KG1 (cell line): ENCODE data around the gene KRTAP13-1.

Experiments
- DNase-seq: peaks from one replicate; lab custom pipeline; 2025; lab: John Stamatoyannopoulos, UW

KRTAP13-1 gene, protein sequence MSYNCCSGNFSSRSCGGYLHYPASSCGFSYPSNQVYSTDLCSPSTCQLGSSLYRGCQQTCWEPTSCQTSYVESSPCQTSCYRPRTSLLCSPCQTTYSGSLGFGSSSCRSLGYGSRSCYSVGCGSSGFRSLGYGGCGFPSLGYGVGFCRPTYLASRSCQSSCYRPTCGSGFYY

DNA sequence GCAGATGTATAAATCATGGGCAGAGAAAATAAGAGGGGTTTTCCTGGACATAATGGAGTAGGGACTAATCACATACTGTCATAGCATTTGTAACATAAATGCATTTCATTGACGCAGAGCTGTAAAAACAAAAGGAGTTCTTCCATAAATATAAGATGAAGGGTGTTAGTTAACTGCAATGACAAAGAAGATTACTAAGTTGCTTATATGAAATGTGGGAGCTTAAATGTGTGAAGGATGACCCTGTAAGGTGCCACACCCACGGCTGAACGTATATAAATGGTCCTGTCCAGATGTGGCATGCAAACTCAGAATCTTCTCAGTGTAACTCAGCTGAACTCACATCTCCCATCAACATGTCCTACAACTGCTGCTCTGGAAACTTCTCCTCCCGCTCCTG, at the start of gene KRTAP13-1:
Gene KRTAP13-1, plus strand, starts transcription at position 301 of the 400 bp plus-strand sequence. Its CDS starts 56 bp downstream, at position 357.
- no peak for DNase-seq

DNA sequence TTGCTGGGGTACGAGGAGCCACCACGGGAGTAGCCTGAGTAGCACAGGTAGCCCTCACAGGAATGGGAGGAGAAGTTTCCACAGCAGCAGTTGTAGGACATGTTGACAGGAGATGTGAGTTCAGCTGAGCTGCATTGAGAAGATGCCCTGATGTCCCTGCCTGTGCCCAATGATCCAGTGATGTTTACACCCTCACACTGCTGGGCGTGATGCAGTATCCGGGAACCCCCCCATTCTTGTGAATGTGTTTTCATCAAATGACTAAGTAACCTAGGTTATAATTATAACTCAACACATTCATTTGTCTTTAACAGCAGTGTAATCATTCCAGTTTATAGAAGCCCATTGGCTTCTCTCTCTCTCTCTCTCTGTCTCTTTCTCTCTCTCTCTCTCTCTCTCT, 47.3 kb upstream of the KRTAP13-1 start, which contains the start of gene KRTAP23-1:
Gene KRTAP23-1, minus strand, starts transcription at position 101 of the 400 bp plus-strand sequence. Its CDS starts 0 bp downstream, at position 101.
- DNase-seq: no peak

DNA sequence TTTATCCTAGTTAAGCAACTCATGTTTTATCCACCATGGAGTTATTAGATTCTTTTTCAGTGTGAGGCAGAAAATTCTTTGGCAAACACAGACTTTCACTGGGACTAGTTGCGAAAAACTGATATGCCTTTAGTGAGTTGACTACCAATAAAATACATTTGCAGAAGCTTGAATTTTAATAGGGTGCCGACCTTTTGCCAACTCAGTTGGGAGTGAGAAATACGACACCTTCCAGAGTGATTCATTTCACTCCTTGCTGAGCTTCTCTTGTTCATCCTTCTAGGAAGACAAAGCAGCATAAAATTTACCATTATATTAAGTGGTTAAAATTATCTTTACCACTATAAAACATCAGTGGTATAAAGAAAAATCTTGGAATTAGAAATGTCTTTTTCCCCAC, 46.3 kb upstream of the KRTAP13-1 start:
- no peak for DNase-seq

DNA sequence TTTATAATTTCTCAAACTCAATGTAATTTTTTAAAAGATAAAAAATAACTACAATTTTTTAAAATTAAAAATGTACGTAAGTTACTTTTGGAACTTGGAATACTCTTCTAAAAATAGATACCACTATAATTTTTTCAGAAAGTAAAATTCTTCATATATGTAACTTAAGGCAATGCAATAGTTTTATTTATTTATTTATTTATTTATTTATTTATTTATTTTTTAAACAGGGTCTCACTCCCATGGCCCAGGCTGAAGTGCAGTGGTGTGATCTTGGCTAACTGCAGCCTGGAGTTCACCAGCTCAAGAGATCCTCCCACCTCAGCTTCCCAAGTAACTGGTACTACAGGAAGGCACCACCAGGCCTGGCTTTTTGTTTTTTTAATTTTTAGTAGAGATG, 44.3 kb upstream of the KRTAP13-1 start:
- DNase-seq: no peak

DNA sequence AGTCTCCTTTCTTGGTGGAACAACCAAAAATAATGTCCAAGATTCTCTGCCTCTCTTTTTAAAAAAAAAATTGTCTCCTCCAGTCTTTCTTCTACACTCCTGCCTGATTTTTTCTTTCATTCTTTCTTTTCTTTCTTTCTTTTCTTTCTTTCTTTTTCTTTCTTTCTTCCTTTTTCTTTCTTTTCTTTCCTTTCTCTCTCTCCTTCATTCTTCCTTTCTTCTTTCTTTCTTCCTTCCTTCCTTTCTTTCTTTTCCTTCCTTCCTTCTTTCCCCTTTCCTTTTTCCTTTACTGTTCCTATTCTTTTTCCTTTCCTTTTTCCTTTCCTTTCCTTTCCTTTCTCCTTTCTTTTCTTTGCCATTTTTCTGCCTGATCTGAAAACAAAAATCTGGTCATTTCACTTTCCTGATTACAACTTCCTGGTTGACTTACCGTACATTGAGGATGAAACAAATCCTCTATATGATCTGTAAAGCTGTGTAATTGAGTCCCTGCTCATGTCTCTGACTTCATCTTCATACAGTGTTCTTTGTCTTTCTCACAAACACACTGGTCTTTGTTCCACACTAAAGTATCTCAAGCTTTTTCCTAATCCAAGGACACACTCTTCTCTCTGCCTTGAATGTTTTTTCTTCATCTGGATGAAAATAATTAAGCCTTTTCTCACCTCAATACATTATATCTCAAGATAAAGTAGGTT, 41.4 kb upstream of the KRTAP13-1 start:
- no peak for DNase-seq

DNA sequence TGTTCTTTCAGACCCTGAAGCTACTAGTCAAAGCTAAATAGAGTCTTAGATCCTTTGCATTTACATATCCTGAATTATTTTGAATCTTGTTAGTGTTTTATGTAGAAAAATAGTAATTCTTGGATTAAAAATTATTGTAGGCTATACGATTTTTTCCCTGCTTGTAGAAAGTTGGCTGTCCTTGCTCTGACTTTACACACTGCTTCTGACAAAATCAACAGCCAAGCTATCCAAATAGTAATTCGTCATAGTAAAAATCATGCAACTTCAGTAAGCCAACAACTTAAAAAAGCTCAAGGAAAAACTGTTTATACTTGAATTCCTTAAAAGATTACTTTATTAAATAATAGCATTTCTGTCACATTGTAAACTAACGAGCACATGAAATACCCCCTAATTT, 39.9 kb upstream of the KRTAP13-1 start:
- DNase-seq: no peak

DNA sequence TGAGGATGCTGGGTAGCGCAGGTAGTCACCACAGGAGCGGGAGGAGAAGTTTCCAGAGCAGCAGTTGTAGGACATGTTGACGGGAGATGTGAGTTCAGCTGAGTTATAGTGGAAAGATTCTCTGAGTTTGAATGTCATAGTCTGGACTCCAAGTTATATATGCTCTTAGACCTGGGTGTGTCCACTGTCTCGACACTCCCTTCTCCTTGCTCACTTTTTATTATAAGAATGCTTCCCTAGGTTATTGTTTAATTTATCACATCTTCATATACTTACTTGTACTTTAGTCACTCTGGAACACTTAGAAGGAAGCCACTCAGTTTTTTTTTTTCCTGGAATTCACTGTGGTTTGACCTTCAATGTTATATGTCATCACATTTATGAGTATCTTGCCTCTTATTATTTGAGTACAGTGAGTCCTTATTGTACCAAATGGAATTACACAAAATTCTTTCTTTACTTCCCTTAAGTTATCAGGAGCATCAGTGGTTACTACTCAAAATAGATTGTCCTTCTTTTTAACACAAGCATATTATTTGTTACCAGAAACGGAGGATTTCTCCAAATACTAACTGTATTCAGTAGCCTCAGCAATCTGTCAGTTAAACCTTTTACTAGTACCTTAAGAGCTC, 23.6 kb upstream of the KRTAP13-1 start, which contains the start of gene KRTAP13-2:
Gene KRTAP13-2, minus strand, starts transcription at position 133 of the 632 bp plus-strand sequence. Its CDS starts 58 bp downstream, at position 75.
- DNase-seq: no peak

DNA sequence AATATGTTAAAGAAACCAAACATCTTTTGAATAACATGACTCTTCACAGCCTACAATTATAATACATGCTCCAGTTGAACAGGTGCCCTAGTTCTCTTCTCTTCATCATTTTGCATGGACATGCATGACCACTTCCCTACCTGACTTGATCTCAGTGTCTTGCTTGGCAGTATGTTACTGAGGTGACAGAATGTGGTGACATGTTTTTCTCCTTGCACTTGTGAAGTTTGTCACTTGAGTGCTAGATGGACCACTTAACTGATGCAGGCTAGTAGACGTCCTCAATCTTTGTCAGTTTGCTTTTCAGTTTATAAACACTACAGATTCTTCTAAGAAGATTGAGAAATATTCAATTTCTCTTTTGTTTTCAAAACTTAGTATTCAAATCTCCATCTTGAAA, 13.6 kb upstream of the KRTAP13-1 start:
- DNase-seq: no peak

DNA sequence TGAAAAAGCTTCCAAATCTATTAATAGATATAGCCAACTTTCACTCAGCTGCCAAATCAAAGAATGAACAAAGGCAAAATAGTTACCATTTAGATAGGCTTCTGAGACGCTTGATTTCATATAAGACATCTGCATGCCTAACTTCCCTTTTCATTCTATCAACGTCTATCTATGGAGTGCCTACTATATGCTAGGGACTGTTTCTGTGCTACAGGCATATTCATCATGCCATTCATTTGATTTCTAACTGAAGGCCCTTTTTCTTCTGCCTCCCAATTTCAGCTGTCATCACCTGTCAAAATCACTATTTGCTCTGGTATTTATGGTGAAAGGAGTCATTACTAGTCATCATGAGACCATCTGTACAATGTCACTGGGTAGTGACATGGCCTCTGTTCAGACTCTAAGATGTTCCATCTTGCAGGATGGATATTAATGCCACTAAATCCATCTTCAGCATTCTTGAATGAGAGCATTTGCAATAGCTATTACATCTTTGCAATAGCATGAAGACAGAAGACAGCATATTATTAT, 4.3 kb upstream of the KRTAP13-1 start:
- DNase-seq: no peak

DNA sequence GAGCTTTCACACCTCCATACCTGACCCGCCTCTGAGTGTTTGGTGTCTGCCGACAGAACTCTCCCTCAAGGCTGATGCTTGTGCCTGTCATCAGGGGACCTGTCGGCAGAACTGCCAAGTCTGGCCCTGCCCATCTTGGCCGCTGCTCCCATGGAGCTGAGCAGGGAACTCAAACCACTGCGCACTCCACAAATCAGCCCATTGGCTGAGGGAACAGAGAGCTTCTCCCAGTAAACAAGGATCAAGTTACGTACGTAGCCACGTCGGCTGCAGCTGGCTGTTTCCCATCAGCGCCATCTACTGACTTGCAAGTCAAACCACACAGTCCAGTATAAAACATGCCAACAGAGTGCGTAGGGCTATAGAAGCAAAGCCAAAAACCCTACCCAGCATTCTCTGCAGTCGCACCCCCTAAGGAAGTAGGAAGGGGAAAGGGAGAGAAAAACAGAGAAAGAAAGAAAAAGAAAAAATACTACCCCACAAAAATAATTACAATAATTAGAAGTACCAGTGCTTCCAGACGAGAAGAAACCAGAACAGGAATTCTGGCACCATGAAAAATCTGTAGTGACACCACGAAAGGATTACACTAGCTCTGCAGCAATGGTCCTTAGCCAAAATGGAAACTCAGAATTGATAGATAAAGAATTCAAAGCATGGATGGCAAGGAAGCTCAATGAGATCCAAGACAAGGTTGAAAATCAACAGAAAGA, 13.1 kb downstream of the KRTAP13-1 start:
- no peak for DNase-seq

DNA sequence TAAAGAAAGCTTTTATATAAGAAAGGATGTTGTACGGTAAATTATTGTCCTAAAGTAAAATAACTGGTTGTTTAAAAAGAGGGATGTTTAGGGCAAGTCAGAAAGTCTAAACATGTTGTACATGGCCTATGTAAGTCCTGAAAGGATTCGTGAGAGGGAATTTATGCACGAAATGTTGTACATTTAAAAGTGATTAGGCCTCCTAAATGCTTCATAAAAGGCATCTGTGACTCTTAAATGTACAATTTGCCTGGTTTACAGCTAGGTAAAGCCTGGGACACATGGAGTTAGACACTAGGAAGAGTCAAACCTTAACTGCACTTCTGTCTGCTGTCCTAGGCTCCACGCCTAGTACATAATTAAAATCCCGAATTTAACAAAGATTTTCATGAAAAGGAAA, 20.2 kb downstream of the KRTAP13-1 start:
- no peak for DNase-seq

DNA sequence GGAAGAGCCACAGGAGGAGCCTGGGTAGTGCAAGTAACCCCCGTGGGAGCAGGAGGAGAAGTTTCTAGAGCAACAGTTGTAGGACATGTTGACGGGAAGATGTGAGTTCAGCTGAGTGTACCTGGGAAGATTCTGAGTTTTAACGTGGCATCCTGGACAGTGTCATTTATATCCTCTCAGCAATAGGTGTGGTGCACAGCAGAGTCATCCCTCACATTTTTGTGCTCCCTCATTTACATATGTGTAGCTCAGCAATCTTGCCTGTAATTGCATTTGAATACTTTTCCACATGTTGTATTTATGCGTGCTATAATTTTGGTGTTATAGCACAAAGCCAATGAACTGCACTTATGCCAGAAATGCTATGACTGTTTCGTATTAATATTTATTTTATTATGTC, 30.0 kb downstream of the KRTAP13-1 start, which contains the start of gene KRTAP13-3:
Gene KRTAP13-3, minus strand, starts transcription at position 101 of the 400 bp plus-strand sequence. Its CDS starts 14 bp downstream, at position 87.
- no peak for DNase-seq

DNA sequence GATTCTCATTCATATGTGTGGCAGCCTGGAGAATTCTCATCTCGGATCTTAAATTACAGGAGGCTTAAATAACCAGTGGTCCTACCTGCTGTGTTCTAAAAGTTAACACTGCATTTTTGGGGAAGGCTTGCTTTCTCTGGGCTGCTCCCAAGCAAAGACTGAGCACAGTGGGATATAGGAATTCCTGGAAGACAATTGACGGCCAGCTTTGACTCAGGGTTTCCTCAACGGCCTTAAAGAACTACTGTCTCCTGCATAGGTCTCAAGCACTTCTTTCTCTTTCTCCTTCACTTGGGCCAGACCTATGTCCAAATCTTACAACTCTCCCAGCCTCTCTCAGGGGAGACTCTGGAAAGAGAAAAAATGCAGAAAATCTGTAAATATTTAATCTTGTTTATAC, 30.9 kb downstream of the KRTAP13-1 start:
- DNase-seq: no peak

DNA sequence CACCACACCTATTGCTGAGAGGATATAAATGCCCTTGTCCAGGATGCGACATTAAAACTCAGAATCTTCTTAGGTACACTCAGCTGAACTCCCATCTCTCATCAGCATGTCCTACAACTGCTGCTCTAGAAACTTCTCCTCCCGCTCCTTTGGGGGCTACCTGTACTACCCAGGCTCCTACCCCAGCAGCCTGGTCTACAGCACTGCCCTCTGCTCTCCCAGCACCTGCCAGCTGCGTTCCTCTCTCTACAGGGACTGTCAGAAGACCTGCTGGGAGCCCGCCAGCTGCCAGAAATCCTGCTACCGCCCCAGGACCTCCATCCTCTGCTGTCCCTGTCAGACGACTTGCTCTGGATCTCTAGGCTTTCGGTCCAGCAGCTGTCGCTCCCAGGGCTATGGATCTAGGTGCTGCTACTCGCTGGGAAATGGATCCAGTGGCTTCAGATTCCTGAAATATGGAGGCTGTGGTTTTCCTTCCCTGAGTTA, 34.4 kb downstream of the KRTAP13-1 start, which contains the start of gene KRTAP13-4:
Gene KRTAP13-4, plus strand, starts transcription at position 51 of the 486 bp plus-strand sequence. Its CDS starts 56 bp downstream, at position 107.
- no peak for DNase-seq

DNA sequence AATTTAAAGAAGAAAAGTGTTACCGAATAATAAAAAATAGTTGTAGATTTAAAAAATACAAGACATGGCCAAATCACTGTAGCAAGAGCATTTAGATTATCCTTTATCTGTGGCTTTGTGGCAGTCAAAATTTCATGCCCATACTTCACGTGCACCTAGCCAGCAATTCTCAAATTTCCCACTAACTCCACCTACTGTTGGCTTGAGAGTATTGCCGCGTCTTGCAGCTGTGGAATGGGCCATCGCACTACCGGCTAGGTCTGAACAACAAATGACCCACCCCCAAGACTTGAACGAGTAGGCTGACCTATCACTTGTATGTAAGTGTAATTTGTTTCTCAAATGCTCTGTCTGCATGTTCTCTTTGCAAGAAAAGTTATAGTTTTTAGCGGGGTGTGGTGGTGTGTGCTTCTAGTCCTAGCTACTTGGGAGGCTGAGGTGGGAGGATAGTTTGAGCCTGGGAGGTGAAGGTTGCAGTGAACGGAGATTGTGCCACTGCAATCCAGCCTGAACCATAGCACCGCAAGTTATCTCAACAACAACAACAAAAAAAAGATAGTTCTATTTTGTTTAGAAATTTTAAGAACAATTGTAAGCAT, 38.3 kb downstream of the KRTAP13-1 start:
- DNase-seq: peak; percentile 31

DNA sequence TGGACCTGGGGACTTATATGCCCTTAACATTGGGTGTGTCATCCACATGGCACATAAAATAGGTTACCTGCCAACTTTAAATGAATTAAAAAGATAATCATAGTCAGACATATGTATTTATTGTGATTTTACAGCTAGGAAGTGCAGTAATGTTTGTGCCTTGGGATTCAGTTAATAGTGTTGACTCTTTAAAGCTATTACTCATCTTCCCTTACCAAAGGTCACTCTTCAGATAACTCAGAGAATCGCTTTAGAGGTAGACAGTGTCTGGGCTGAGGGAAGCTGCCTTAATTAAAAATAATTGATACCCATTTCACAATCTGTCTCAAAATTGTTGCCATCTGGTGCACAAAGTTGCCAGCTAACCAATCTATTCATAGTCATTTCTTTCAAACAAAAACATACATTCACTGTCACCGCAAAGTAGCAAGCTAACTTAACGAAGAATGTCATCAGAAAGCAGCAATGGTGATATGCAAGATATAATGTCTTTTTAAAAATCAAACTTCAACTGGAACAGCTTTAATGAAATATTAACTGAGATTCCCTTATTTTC, 41.3 kb downstream of the KRTAP13-1 start:
- DNase-seq: no peak

DNA sequence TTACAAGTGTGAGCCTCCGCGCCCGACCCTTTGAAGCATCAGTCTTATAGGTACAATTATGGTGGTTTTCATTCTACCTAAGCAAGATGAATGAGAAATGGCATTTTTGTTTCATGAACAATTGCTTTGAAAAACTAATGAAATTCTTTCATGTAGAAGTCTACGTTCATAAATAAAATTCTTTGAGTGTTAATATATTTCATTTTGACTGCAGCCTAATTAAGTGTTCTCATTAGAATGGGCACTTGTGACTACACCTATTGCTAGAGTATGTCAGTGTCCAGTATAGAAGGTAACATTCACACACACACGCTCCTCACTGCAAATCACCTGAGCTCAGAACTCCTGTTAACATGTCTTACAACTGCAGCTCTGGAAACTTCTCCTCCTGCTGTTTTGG, 44.1 kb downstream of the KRTAP13-1 start, which contains the start of gene KRTAP15-1:
Gene KRTAP15-1, plus strand, starts transcription at position 301 of the 400 bp plus-strand sequence. Its CDS starts 53 bp downstream, at position 354.
- no peak for DNase-seq

DNA sequence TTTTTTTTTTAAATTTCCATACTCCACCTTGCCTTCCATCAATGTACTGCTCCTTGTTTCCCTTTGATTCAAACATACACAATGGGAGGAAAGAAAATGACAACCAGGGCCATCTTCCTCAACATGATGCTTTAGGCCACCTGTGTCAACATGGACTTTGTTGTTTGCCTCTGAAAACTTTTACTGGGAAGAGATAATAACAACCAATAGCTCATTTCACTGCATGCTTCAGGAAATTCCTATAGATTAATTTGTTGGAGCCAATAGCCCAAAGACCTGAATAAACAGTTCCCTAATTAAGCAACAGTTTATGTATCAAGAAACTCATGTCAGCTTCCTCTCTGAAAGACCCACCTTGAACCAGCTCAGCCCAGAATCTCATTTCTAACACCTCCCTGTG, 47.4 kb downstream of the KRTAP13-1 start:
- DNase-seq: no peak

DNA sequence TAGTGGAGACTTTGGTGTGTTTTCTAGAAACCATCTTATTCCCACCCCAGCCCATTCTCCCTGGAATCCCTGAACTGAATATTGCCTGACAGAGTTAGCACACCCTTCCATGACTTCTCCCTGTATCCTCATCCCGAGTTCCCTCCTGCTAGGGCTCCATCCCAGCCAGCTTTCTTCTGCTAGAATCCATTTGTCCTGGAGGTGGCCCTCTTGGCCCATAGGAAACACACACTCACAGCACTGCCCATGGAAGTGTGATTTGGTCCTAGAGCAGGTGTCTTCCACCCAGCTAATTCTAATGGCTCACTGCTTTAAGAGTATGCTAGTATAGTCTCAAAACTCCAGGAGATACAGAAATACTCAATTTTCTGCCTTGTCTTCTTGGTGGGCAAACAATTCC, 48.4 kb downstream of the KRTAP13-1 start:
- no peak for DNase-seq
